Stomach (tissue), 9 donors: ENCODE measurements around the gene ASTN2. TPM values are rescaled to one million over a fixed set of nuclear protein-coding genes. Genes with fewer than 3 reads are reported as not detected.

Experiments
- DNase-seq, 2 donors: peaks; one replicate each; pipeline versions ENCODE4 v3.0.0 to v3.0.0-alpha.2; 2013 to 2019
- H3K27ac ChIP-seq, 5 donors: fragments of 200-600 bp in 4 of 5; sonication (generic) in 4 of 5; one replicate each; pipeline ENCODE4 v1.5.1; 2013 to 2019; ENCODE audit warnings: mild to moderate bottlenecking in 1 of 5, moderate library complexity in 1 of 5
- H3K27me3 ChIP-seq, 3 donors: fragments of 200-600 bp; sonication (generic); one replicate each; pipeline ENCODE4 v1.5.1; 2017 to 2019; ENCODE audit warnings: mixed run types in 1 of 3
- H3K36me3 ChIP-seq, 4 donors: fragments of 200-600 bp; sonication (generic); 1 replicate in 3 of 4; 2 replicates in 1 of 4; pipeline ENCODE4 v1.5.1; 2016 to 2019
- H3K4me1 ChIP-seq, 4 donors: fragments of 200-600 bp; sonication (generic); one replicate each; pipeline ENCODE4 v1.5.1; 2016 to 2019
- H3K4me3 ChIP-seq, 4 donors: fragments of 200-600 bp; sonication (generic) in 3 of 4; one replicate each; pipeline ENCODE4 v1.5.1; 2016 to 2019; ENCODE audit warnings: mild to moderate bottlenecking in 1 of 4
- H3K9me3 ChIP-seq, 4 donors: fragments of 200-600 bp; sonication (generic); one replicate each; pipeline ENCODE4 v1.5.1; 2016 to 2019
- EP300 ChIP-seq: sonication (generic); formaldehyde crosslinking; IDR thresholded peaks from one replicate; pipeline ENCODE4 v1.6.1; 2017; ENCODE audit warnings: antibody characterized with exemption
- POLR2A ChIP-seq, 4 donors: fragments of 450-650 bp; IDR thresholded peaks; one replicate each; pipeline ENCODE4 v1.6.1; 2016; ENCODE audit warnings: antibody characterized with exemption in 4 of 4, control low read depth in 2 of 4, mild to moderate bottlenecking in 1 of 4, moderate library complexity in 1 of 4
- POLR2AphosphoS5 ChIP-seq, 3 donors: sonication (generic); formaldehyde crosslinking; IDR thresholded peaks; one replicate each; pipeline ENCODE4 v1.6.1; 2016; ENCODE audit warnings: antibody characterized with exemption in 3 of 3
- WGBS, 5 donors: extraction: QIAGEN DNeasy Blood & Tissue Kit in 3 of 5; methylation state at CpG; one replicate each; pipeline versions ENCODE4 v1.1.5 to v1.1.7; 2013 to 2018; 5-methylcytosine and 5-hydroxymethylcytosine counted together
- intact Hi-C: fragments of 100-400 bp; cut with DNase I; formaldehyde crosslinking; loops from one replicate; pipeline ENCODE4 v1.15.1; 2023; ENCODE audit warnings: low total_unique reads
- polyA plus RNA-seq, 3 donors: library from polyadenylated mRNA; stranded (reverse); fragments of 200-250 nt; gene quantifications; one replicate each; pipeline ENCODE4 v1.2.3, GENCODE V29; 2013
- total RNA-seq, 5 donors: library from RNA; depleted of rRNA; stranded (reverse); fragments of >200 nt; gene quantifications; one replicate each; pipeline versions ENCODE4 v1.1.0 to v1.2.3, GENCODE V29; 2014 to 2016
- TF ChIP-seq, protein P1 (sequence below), 7 experiments: fragments of 450-650 bp in 4 of 7; fragments of 200-600 bp in 3 of 7; sonication (generic) in 3 of 7; IDR thresholded peaks; one replicate each; pipeline ENCODE4 v1.5.1; 2016 to 2019; ENCODE audit warnings: antibody characterized with exemption in 7 of 7, control low read depth in 2 of 7, mild to moderate bottlenecking in 1 of 7
- donor health status: healthy with polysubstance abuse.
- donor health status: Bipolar disorder and iron deficiency.
- donor health status: healthy.

ASTN2 gene
- total and polyA plus RNA-seq, 8 donors: 2.1 to 22.3 (median 4.2) TPM; not detected in 1

DNA sequence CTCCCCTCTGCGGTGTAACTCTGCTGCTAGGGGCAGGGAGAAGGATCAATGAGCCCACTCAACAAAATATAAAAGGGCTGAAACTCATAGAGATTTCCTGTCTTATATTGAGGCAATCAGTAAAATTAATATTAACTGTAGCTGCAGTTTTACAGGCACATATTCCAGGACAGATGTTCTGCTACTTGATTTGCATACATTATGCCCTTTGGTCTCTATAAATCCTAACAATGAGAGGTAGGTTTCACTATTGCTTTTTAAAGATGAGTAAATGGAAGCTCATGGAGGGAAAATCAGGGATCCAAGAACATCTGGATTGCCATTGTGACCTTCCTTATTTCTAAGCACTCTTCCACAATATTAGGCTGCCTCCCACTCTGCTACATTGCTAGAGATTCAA, 751.3 kb downstream of the ASTN2 start:
- H3K36me3 ChIP-seq: no peaks in the 10 kb centered on the region
- no peaks in the 10 kb centered on the region for H3K4me1 ChIP-seq
- 95 to 100% (median 100%) methylated on average over 1 of the region's 1 CpG for WGBS, 5 donors
- DNase-seq: no peak
- H3K4me3 ChIP-seq: no peak overlapping the region
- intact Hi-C loops: no loop called here
- TF ChIP-seq, protein P1, sequence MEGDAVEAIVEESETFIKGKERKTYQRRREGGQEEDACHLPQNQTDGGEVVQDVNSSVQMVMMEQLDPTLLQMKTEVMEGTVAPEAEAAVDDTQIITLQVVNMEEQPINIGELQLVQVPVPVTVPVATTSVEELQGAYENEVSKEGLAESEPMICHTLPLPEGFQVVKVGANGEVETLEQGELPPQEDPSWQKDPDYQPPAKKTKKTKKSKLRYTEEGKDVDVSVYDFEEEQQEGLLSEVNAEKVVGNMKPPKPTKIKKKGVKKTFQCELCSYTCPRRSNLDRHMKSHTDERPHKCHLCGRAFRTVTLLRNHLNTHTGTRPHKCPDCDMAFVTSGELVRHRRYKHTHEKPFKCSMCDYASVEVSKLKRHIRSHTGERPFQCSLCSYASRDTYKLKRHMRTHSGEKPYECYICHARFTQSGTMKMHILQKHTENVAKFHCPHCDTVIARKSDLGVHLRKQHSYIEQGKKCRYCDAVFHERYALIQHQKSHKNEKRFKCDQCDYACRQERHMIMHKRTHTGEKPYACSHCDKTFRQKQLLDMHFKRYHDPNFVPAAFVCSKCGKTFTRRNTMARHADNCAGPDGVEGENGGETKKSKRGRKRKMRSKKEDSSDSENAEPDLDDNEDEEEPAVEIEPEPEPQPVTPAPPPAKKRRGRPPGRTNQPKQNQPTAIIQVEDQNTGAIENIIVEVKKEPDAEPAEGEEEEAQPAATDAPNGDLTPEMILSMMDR (IDR thresholded peaks at IDR 0.05): no peak
- TF ChIP-seq POLR2AphosphoS5 (IDR thresholded peaks at IDR 0.05) (no peak), POLR2A (IDR thresholded peaks at IDR 0.05) (no peak), EP300 (no peak)
- H3K27ac ChIP-seq: peak overlapping the region in 1 of 5 donors; percentile 55
- H3K27me3 ChIP-seq: no peaks in the 10 kb centered on the region
- H3K9me3 ChIP-seq: no peaks in the 10 kb centered on the region

DNA sequence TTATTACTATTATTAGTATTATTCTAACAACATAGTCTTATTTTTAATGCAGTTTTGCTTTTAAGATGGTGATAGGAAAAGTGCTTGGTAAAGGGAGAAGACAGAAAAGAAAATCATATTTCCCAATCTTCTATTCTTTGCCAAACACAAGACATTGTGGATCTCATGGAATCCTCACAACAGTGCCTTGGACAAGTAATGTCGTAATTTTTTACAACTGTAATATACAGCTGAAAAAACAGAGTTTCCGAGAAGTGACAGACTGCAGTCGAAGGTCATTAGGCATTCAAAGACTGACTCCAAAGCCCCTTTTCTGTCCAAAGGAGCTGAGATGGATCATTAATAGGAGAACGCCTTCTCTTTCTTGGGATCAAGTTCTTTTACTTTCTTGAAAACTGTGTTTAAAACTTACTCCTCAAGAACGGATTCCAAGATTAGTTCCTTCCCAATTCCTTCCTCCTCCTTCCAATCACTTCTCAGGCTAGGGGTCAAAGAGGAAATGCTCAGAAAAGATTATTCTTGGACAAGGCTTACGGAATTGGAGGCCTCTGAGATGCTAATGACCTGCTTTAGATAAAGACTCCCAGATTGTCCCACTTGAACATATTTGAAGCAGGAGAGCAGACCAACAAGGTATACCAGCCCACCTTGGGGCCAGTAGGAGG, 752.1 kb downstream of the ASTN2 start:
- DNase-seq: no peak
- intact Hi-C loops: no loop called here
- Histone ChIP-seq H3K27me3 (no peaks in the 10 kb centered on the region), H3K36me3 (no peaks in the 10 kb centered on the region), H3K4me1 (no peaks in the 10 kb centered on the region), H3K27ac (peak overlapping the region in 2 of 5 donors; percentile 9 to 55), H3K4me3 (no peak overlapping the region), H3K9me3 (no peaks in the 10 kb centered on the region)
- WGBS, 5 donors: 67 to 76% (median 74%) methylated on average over 6 of the region's 6 CpGs
- TF ChIP-seq EP300 (no peak), POLR2A (IDR thresholded peaks at IDR 0.05) (no peak), POLR2AphosphoS5 (IDR thresholded peaks at IDR 0.05) (no peak)

DNA sequence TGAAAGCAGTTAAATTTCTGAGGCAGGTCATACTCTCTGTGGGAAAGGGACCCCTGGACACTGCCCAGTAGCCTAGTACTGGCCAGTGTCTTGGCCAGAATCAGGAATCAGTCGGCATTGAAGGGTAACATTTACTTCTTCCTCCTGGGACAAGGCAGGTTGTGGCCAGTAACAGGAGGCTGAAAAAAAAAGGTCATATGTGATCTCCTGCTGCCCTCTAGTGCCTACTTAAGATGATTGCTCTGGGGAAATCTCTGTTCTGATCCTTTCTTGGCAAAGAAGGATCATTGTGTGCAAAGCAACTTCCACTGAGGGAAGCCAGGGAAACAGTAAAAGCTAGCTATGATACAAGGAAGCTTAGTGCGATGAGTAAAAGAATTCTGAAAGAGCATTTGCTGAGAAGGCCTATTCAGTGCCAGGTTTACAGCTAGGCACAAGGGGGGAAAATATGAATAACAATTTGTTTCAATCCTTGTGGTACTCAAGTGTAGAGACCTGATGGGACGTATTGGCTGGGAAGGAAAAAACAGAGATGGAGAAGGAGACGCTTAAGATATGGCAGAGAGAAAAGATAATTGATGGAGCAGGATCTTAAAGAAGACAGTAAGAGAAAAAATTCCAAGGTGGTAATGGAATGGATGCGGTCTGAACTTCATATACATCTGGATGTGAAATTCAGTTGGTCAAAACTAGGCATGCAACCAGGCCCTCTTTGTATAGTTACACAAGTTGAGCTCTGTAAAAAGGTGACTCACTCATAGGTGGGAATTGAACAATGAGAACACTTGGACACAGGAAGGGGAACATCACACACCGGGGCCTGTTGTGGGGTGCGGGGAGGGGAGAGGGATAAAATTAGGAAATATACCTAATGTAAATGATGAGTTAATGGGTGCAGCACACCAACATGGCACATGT, 753.6 kb downstream of the ASTN2 start:
- H3K4me3 ChIP-seq: no peak overlapping the region
- H3K36me3 ChIP-seq: no peaks in the 10 kb centered on the region
- TF ChIP-seq, protein P1 (IDR thresholded peaks at IDR 0.05): peak in 5 of 7 experiments; percentile 50 to 75 (median 59)
- TF ChIP-seq POLR2AphosphoS5 (IDR thresholded peaks at IDR 0.05): peak in 1 of 3 donors; percentile 32
- TF ChIP-seq EP300: no peak
- no peaks in the 10 kb centered on the region for H3K9me3 ChIP-seq
- no peaks in the 10 kb centered on the region for H3K4me1 ChIP-seq
- intact Hi-C loops: no loop called here
- peak; percentile 31 to 88 for DNase-seq
- no peaks in the 10 kb centered on the region for H3K27me3 ChIP-seq
- WGBS, 5 donors: 58 to 67% (median 64%) methylated on average over 7 of the region's 7 CpGs
- no peak overlapping the region for H3K27ac ChIP-seq

DNA sequence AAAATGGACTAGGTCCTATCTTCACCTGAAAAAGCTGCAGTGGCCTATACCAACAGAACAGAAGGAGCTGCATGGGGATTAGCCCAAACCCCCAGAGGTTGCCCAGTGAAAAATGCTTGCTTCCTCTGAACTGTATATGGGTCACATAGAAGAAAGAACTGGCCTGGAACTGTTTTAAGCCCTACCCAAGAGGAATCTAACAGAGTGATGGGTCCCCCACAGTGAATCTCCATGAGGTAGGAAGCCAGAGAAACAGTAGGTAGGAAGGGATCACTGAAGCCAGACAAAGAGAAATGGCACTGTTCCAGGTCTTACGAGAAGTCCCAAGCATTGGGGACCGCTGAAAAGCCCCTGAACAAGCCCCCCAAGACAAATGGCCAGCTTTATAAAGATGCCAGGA, 756.6 kb downstream of the ASTN2 start:
- no peaks in the 10 kb centered on the region for H3K36me3 ChIP-seq
- no peaks in the 10 kb centered on the region for H3K4me1 ChIP-seq
- intact Hi-C loops: loop anchor here (10.0 kb wide), 1 partner anchor 503 kb away; the partner anchor contains the start of gene PAPPA
- H3K9me3 ChIP-seq: no peaks in the 10 kb centered on the region
- 85 to 100% (median 91%) methylated on average over 2 of the region's 2 CpGs for WGBS, 5 donors
- no peak for DNase-seq
- H3K27me3 ChIP-seq: no peaks in the 10 kb centered on the region
- TF ChIP-seq, protein P1 (IDR thresholded peaks at IDR 0.05): no peak
- TF ChIP-seq EP300: no peak
- no peak for TF ChIP-seq POLR2AphosphoS5 (IDR thresholded peaks at IDR 0.05)
- TF ChIP-seq POLR2A (IDR thresholded peaks at IDR 0.05): no peak
- no peak overlapping the region for H3K4me3 ChIP-seq
- H3K27ac ChIP-seq: no peak overlapping the region
